Liver (tissue), 9 donors: Measurements from ENCODE around the gene SPTAN1. TPM values are rescaled to one million over a fixed set of nuclear protein-coding genes. Genes with fewer than 3 reads are reported as not detected.

Experiments
- DNase-seq: peaks from one replicate; pipeline ENCODE4 v3.0.0-alpha.2; 2017; ENCODE audit warnings: low spot score
- H3K27ac ChIP-seq, 2 donors: one replicate each; pipeline ENCODE4 v1.7.0; 2013; ENCODE audit warnings: inconsistent platforms in 2 of 2, low read length in 2 of 2, control low read depth in 1 of 2, low read depth in 1 of 2, mild to moderate bottlenecking in 1 of 2
- H3K27me3 ChIP-seq, 4 donors: one replicate each; pipeline versions ENCODE4 v1.6.1 to v1.7.0; 2013; ENCODE audit warnings: low read length in 3 of 4, inconsistent platforms in 1 of 4, mild to moderate bottlenecking in 1 of 4, moderate library complexity in 1 of 4; ENCODE audit not compliant: control insufficient read depth in 4 of 4, insufficient read depth in 4 of 4
- H3K36me3 ChIP-seq, 4 donors: one replicate each; pipeline versions ENCODE4 v1.6.1 to v1.7.0; 2013; ENCODE audit warnings: low read length in 3 of 4, mild to moderate bottlenecking in 3 of 4, low read depth in 1 of 4, moderate library complexity in 1 of 4; ENCODE audit not compliant: control insufficient read depth in 4 of 4, insufficient read depth in 3 of 4
- H3K4me1 ChIP-seq, 4 donors: one replicate each; pipeline versions ENCODE4 v1.6.1 to v1.7.0; 2013; ENCODE audit warnings: low read length in 3 of 4, mild to moderate bottlenecking in 3 of 4, moderate library complexity in 1 of 4; ENCODE audit not compliant: control insufficient read depth in 4 of 4, insufficient read depth in 4 of 4
- H3K4me3 ChIP-seq, 3 donors: one replicate each; pipeline versions ENCODE4 v1.6.1 to v1.7.0; 2013; ENCODE audit warnings: low read length in 3 of 3, control low read depth in 1 of 3, low read depth in 1 of 3, mild to moderate bottlenecking in 1 of 3
- H3K9ac ChIP-seq, 2 donors: one replicate each; pipeline ENCODE4 v1.7.0; 2013; ENCODE audit warnings: low read length in 2 of 2, mild to moderate bottlenecking in 2 of 2, moderate library complexity in 2 of 2, control low read depth in 1 of 2, low read depth in 1 of 2
- H3K9me3 ChIP-seq, 4 donors: one replicate each; pipeline versions ENCODE4 v1.6.1 to v1.7.0; 2013; ENCODE audit warnings: low read length in 3 of 4; ENCODE audit not compliant: control insufficient read depth in 4 of 4
- CTCF ChIP-seq: fragments of 150-350 bp; IDR thresholded peaks from 2 replicates; pipeline ENCODE4 v1.5.1; 2017; ENCODE audit warnings: improper control_type of control experiment, low read depth, low read length; ENCODE audit not compliant: missing input control
- EGR1 ChIP-seq, 2 donors: IDR thresholded peaks; 2 replicates each; pipeline ENCODE4 v1.6.1; 2016 to 2018; ENCODE audit warnings: antibody characterized with exemption in 2 of 2, low read depth in 2 of 2
- FOXA1 ChIP-seq: IDR thresholded peaks from 2 replicates; pipeline ENCODE4 v1.6.1; 2016; ENCODE audit warnings: antibody characterized with exemption
- FOXA2 ChIP-seq: IDR thresholded peaks from 2 replicates; pipeline ENCODE4 v1.6.1; 2016; ENCODE audit warnings: antibody characterized with exemption
- GABPA ChIP-seq, 2 donors: IDR thresholded peaks in 1 of 2; conservative IDR thresholded peaks in 1 of 2; 2 replicates each; pipeline ENCODE4 v1.6.1; 2016; ENCODE audit warnings: antibody characterized with exemption in 2 of 2, mild to moderate bottlenecking in 1 of 2, moderate library complexity in 1 of 2
- HNF4A ChIP-seq, 2 donors: conservative IDR thresholded peaks; 2 replicates each; pipeline ENCODE4 v1.6.1; 2016; ENCODE audit warnings: antibody characterized with exemption in 2 of 2, mild to moderate bottlenecking in 2 of 2
- HNF4G ChIP-seq: IDR thresholded peaks from 2 replicates; pipeline ENCODE4 v1.6.1; 2016; ENCODE audit warnings: antibody characterized with exemption
- JUND ChIP-seq, 2 donors: IDR thresholded peaks; 2 replicates each; pipeline ENCODE4 v1.6.1; 2016; ENCODE audit warnings: antibody characterized with exemption in 2 of 2
- NR2F2 ChIP-seq: IDR thresholded peaks from 2 replicates; pipeline ENCODE4 v1.6.1; 2016; ENCODE audit warnings: antibody characterized with exemption
- RAD21 ChIP-seq, 2 donors: IDR thresholded peaks; 2 replicates each; pipeline ENCODE4 v1.6.1; 2016; ENCODE audit warnings: antibody characterized with exemption in 2 of 2, mild to moderate bottlenecking in 2 of 2
- REST ChIP-seq: IDR thresholded peaks from 2 replicates; pipeline ENCODE4 v1.6.1; 2016; ENCODE audit warnings: antibody characterized with exemption, mild to moderate bottlenecking
- RXRA ChIP-seq, 2 donors: IDR thresholded peaks; 2 replicates each; pipeline ENCODE4 v1.6.1; 2017 to 2018; ENCODE audit warnings: antibody characterized with exemption in 2 of 2, mild to moderate bottlenecking in 1 of 2
- SP1 ChIP-seq: IDR thresholded peaks from 2 replicates; pipeline ENCODE4 v1.6.1; 2018; ENCODE audit warnings: antibody characterized with exemption, mild to moderate bottlenecking
- YY1 ChIP-seq: IDR thresholded peaks from 2 replicates; pipeline ENCODE4 v1.6.1; 2016; ENCODE audit warnings: antibody characterized with exemption, mild to moderate bottlenecking
- ZBTB33 ChIP-seq: IDR thresholded peaks from 2 replicates; pipeline ENCODE4 v1.6.1; 2016; ENCODE audit warnings: antibody characterized with exemption
- WGBS: extraction: QIAGEN DNeasy Blood & Tissue Kit; methylation state at CpG from one replicate; pipeline ENCODE4 v1.1.7; 2013; 5-methylcytosine and 5-hydroxymethylcytosine counted together
- polyA plus RNA-seq, 2 donors: library from polyadenylated mRNA; stranded (reverse) in 1 of 2; unstranded in 1 of 2; fragments of 200-250 nt in 1 of 2; fragments of >200 nt in 1 of 2; fragmentation: Nextera tagmentation in 1 of 2; extraction: Ambion mirVana in 1 of 2; gene quantifications; one replicate each; pipeline versions ENCODE4 v1.2.1 to v1.2.3, GENCODE V29; 2013 to 2015
- total RNA-seq, 2 donors: library from RNA; depleted of rRNA; stranded (reverse); fragments of >200 nt; gene quantifications; one replicate each; pipeline ENCODE4 v1.2.3, GENCODE V29; 2014
- TF ChIP-seq, protein P1 (sequence below): IDR thresholded peaks from 2 replicates; pipeline ENCODE4 v1.6.1; 2016; ENCODE audit warnings: antibody characterized with exemption
- TF ChIP-seq, protein P2 (sequence below): IDR thresholded peaks from 2 replicates; pipeline ENCODE4 v1.6.1; 2016; ENCODE audit warnings: antibody characterized with exemption
- donor health status: healthy.
- donor health status: healthy.
- donor health status: healthy.
- donor health status: healthy.
- donor health status: healthy.

Gene SPTAN1
- total and polyA plus RNA-seq, 4 donors: 31.3 to 86.5 (median 60.4) TPM

- TF ChIP-seq HNF4A (conservative IDR thresholded peaks at IDR 0.05) (no peak), JUND (IDR thresholded peaks at IDR 0.05) (no peak), FOXA2 (no peak), NR2F2 (no peak), ZBTB33 (no peak), YY1 (no peak), CTCF (no peak), HNF4G (no peak), FOXA1 (no peak), REST (no peak), RAD21 (IDR thresholded peaks at IDR 0.05) (no peak), EGR1 (IDR thresholded peaks at IDR 0.05; ENCODE audit: low read depth in 2 of 2) (no peak), RXRA (IDR thresholded peaks at IDR 0.05) (no peak), GABPA (IDR thresholded peaks at IDR 0.05 in 1 of 2, conservative IDR thresholded peaks at IDR 0.05 in 1 of 2) (no peak), SP1 (no peak)
- TF ChIP-seq, protein P1, sequence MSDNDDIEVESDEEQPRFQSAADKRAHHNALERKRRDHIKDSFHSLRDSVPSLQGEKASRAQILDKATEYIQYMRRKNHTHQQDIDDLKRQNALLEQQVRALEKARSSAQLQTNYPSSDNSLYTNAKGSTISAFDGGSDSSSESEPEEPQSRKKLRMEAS: no peak
- TF ChIP-seq, protein P2, sequence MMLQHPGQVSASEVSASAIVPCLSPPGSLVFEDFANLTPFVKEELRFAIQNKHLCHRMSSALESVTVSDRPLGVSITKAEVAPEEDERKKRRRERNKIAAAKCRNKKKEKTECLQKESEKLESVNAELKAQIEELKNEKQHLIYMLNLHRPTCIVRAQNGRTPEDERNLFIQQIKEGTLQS: no peak
- Histone ChIP-seq H3K4me3 (no peak overlapping the region), H3K4me1 (no peaks in the 10 kb centered on the region), H3K27ac (no peak overlapping the region), H3K9ac (no peak overlapping the region), H3K27me3 (no peaks in the 10 kb centered on the region), H3K36me3 (peaks cover 15 to 76% (median 56%) of the 10 kb centered on the region in 4 donors), H3K9me3 (no peaks in the 10 kb centered on the region)
- 94% methylated on average over 9 of the region's 9 CpGs for WGBS
- no peak for DNase-seq
Observed at GRCh38 chr9:128593856-128594255, 41.5 kb downstream of the SPTAN1 start.

GRCh38 chr9:128595471-128595870 lies 43.1 kb downstream of the SPTAN1 start:
- DNase-seq: no peak
- 91% methylated on average over 4 of the region's 4 CpGs for WGBS
- Histone ChIP-seq H3K36me3 (peaks cover 15 to 82% (median 60%) of the 10 kb centered on the region in 4 donors), H3K27me3 (no peaks in the 10 kb centered on the region), H3K4me1 (no peaks in the 10 kb centered on the region), H3K4me3 (no peak overlapping the region), H3K27ac (no peak overlapping the region), H3K9me3 (no peaks in the 10 kb centered on the region), H3K9ac (no peak overlapping the region)
- TF ChIP-seq, protein P2: no peak
